Ectodermal cell (in vitro differentiated cells): ENCODE results near the gene SLC16A3.

Experiments used
- H3K27ac ChIP-seq: 2 replicates; pipeline ENCODE4 v1.7.0; 2013; ENCODE audit warnings: mild to moderate bottlenecking, low read depth, low read length; ENCODE audit not compliant: insufficient read depth, poor library complexity, severe bottlenecking
- H3K27me3 ChIP-seq: 2 replicates; pipeline ENCODE4 v1.7.0; 2013; ENCODE audit warnings: mild to moderate bottlenecking, low read length; ENCODE audit not compliant: insufficient read depth, control insufficient read depth, poor library complexity, severe bottlenecking
- H3K36me3 ChIP-seq: one replicate; pipeline ENCODE4 v1.7.0; 2013; ENCODE audit warnings: low read length; ENCODE audit not compliant: control insufficient read depth, insufficient read depth
- H3K4me1 ChIP-seq: one replicate; pipeline ENCODE4 v1.7.0; 2013; ENCODE audit warnings: low read length; ENCODE audit not compliant: control insufficient read depth, insufficient read depth
- H3K4me3 ChIP-seq: 2 replicates; pipeline ENCODE4 v1.7.0; 2013; ENCODE audit warnings: low read depth, low read length, control low read depth; ENCODE audit not compliant: insufficient read depth
- H3K9me3 ChIP-seq: 2 replicates; pipeline ENCODE4 v1.7.0; 2013; ENCODE audit warnings: mild to moderate bottlenecking, low read length, moderate library complexity; ENCODE audit not compliant: control insufficient read depth
- WGBS, 2 experiments: methylation state at CpG; one replicate each; pipeline ENCODE4 v1.1.7; 2013; ENCODE audit warnings: missing lambda C conversion rate in 2 of 2; 5-methylcytosine and 5-hydroxymethylcytosine counted together

The SLC16A3 gene

DNA sequence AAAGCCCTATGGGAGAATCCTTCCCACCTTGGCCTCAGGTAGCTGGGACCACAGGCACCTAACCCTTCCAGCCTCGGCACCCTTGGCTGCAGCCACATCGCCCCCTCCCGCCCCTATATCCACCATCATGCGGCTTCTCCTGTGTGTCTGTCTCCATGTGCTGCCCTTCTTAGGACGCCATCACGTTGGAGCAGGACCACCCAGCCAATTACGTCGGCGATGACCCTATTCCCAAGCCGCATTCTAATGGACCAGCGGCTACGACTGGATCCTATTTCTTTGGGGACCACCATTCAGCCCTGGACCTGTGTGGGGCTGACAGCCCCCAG is 12.9 kb upstream of the SLC16A3 start:
- H3K4me3 ChIP-seq: no peak overlapping the region
- H3K36me3 ChIP-seq: no peaks in the 10 kb centered on the region
- no peaks in the 10 kb centered on the region for H3K9me3 ChIP-seq
- H3K27me3 ChIP-seq: peaks cover 14% of the 10 kb centered on the region
- no peak overlapping the region for H3K27ac ChIP-seq
- WGBS, 2 experiments: 91 to 93% methylated on average over 12 of the region's 12 CpGs
- H3K4me1 ChIP-seq: no peaks in the 10 kb centered on the region

DNA sequence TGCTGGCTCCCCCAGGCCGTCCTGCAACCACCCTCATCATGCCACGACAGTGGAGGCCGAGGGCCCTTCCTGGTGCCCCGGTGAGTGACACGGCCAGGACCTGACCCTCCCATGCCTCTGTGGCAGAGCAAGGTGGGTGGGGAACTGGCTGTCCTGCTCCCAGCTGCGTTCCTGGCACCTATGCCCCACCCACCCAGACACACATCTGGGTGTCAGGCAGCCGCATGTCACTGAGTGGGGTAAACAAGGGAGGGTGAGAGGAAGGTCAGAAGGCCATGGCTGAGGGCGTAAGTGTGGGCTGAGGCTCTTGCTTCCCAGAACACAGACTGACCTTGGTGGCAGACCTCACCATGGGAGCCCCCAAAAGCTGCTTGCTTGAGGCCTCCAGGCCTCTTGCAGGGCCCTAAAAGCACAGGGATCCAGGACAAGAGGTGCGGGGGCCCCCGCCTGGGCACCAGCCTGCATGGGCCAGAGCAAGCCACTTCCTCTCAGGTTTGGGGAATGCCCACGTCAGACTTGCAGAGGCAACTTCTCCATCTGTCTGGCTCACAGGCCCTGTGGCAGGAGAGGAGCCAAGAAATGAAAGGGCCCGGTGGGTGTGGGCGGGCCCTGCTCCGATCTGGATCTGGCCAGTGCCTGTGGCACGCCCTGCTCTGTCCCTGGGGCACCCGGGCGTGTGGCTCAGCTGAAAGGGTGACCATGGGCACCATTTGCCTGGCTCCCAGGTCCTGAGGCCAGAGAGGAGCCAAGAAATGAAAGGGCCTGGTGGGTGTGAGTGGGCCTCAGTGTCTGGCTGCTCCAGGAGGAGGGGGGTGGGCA is 12.3 kb upstream of the SLC16A3 start:
- no peak overlapping the region for H3K27ac ChIP-seq
- 91% methylated on average over 17 of the region's 17 CpGs for whole genome bisulfite sequencing, 2 experiments
- no peaks in the 10 kb centered on the region for H3K36me3 ChIP-seq

DNA sequence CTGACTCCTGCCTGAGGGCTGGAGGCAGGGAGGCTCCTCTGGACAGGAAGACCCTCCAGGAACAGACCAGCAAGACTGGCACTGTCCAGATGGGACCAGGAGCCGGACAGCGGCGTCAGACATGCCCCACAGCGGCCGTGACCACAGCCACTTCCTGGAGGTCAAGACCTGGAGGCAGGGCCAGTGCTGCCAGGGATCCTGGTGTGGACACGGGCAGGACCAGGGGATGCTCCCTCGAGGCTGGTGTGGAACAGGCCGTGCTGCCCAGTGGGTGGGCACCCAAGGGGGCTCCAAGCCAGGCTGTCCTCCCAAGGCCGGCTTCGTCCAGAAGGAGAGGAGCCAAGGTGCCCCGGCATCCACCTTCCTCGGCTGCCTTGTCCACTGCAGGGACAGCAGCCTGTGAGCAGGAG is 11.7 kb upstream of the SLC16A3 start:
- H3K9me3 ChIP-seq: no peaks in the 10 kb centered on the region
- H3K27ac ChIP-seq: no peak overlapping the region
- no peak overlapping the region for H3K4me3 ChIP-seq
- WGBS, 2 experiments: 85% methylated on average over 12 of the region's 12 CpGs
- H3K36me3 ChIP-seq: no peaks in the 10 kb centered on the region
- peaks cover 14% of the 10 kb centered on the region for H3K27me3 ChIP-seq
- H3K4me1 ChIP-seq: no peaks in the 10 kb centered on the region

More for the DNA sequence above, 12.3 kb upstream of the SLC16A3 start:
- no peak overlapping the region for H3K4me3 ChIP-seq
- H3K4me1 ChIP-seq: no peaks in the 10 kb centered on the region
- no peaks in the 10 kb centered on the region for H3K9me3 ChIP-seq
- H3K27me3 ChIP-seq: peaks cover 14% of the 10 kb centered on the region

DNA sequence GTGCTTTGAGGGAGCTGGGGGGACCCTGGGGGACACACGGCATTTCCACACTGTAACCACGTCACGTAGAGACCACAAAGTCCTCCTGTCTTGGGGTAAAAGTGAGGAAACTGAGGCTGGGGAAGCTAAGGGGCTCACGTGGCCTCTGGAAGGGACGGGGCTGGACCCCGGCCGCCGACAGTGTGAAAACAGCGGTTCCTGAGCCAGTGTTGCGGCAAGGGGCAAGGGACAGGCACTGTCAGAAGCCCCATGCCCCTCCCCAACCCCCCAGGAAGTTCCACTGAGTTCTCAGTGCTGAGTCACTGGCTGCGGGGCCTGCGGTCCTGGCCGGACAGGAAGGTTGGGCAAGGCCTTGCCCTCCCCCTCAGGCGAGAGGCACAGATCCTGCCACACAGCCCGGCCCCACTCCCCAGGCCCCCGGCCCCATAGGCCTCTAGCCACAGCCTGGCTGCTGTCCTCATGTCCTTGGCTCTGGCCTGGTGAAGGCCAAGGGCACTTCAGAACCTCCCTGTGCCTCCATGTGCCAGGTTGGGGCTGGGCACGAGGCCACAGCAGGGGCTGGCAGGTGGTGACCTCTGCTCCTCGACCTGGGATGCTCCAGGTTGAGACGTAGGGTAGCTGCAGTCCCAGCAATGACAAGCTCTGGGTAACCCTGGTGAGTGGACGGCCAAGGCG is 11.2 kb upstream of the SLC16A3 start:
- WGBS, 2 experiments: 78 to 79% methylated on average over 21 of the region's 21 CpGs
- H3K9me3 ChIP-seq: no peaks in the 10 kb centered on the region
- H3K27ac ChIP-seq: no peak overlapping the region
- H3K4me1 ChIP-seq: no peaks in the 10 kb centered on the region
- peaks cover 14% of the 10 kb centered on the region for H3K27me3 ChIP-seq
- no peaks in the 10 kb centered on the region for H3K36me3 ChIP-seq
- H3K4me3 ChIP-seq: no peak overlapping the region

DNA sequence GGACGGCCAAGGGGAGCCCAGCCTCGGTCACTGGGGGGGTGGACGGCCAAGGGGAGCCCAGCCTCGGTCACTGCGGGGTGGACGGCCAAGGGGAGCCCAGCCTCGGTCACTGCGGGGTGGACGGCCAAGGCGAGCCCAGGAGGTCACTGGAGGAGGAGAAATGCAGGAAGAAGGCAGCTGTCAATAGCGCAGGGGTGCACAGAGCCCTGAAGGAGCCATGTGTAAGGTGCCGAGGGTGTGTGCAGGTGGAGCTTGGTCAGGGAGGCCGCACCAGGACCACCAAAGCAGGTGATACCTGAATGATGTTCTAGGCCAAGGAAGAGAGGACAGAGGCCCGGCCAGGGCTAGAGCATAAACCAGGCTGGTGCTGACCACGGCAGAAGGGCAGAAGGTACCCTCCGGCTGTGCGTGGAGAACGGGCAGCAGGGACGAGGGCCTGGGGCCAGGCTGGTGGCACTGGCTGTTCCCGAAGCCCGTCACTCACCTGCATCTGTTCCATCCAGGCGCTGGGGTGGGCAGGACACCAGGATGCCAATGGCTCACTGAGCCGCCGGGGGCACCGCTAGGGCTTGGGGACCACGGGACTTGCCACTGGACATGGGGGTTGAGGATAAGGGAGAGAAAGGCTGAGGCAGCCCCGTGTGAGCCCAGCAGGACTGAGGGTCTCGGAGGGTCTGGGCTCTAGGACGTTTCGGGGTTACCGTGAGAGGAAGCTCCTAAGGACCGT is 10.3 kb upstream of the SLC16A3 start:
- no peaks in the 10 kb centered on the region for H3K36me3 ChIP-seq
- peaks cover 9% of the 10 kb centered on the region for H3K27me3 ChIP-seq
- H3K27ac ChIP-seq: no peak overlapping the region
- no peaks in the 10 kb centered on the region for H3K4me1 ChIP-seq
- no peaks in the 10 kb centered on the region for H3K9me3 ChIP-seq
- H3K4me3 ChIP-seq: no peak overlapping the region
- 90% methylated on average over 32 of the region's 32 CpGs for WGBS, 2 experiments

DNA sequence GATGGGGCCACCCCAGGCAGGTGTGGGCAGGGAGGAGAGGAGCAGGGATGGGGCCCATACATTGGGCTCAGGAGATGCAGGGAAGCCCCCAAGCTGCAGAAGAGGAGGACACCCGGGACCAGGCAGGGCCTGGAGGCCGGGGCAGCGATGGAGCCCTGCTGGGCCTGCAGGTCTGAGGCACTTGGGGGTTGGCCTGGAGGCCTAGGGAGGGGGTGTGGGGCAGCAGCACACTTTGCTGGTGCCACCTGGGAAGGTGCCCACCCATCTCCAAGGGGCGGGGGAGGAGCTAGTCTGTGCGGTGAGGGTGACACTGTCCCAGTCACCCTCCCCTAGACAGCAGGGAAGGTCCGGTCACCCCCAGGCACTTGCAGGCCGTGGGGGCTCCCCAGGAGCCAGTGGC is 9.8 kb upstream of the SLC16A3 start:
- Histone ChIP-seq H3K9me3 (no peaks in the 10 kb centered on the region), H3K36me3 (no peaks in the 10 kb centered on the region), H3K4me1 (no peaks in the 10 kb centered on the region), H3K27ac (no peak overlapping the region), H3K4me3 (no peak overlapping the region), H3K27me3 (peaks cover 3% of the 10 kb centered on the region)
- 87 to 89% methylated on average over 7 of the region's 7 CpGs for WGBS, 2 experiments

DNA sequence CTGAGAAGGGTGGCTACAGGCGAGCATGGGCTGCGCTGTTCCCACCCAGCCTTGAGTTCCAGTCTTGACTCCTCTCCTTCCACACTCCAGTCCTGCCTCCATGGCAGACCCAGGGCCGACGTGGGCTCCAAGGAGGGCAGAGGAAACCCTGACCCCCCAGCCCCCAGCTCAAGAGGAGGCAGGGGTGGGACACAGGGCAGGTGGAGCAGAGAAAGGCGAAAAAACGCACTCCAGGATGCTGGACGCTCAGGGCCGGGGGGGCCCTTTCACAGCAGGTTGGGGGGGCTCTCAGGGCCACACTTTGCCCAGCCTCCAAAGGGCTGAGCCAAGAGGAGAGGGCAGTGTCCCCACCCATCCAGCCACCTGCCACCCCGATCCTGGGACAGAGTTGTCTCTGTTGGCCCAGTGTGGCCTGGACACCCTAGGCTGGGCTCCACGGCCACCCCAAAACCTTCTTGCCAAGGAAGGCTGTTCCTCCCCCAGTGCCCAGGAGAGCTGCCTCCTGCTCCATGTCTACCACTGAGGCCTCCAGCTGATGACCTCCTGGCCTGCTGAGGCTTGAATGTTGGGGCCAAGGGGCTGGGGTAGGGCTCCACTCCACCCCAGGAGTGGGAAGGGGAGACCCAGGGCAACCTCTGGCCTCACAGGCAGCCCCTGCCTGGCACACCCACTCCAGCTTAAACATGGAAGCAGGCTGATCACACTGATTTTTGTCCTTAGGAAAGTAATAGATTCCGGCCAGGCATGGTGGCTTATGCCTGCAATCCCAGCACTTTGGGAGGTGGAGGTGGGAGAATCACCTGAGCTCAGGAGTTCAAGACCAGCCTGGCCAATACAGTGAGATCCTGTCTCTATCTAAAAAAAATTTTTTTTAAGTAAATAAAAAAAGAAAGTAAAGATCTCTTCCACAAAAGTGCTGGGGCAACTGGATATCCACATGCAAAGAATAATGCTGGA is 8.8 kb upstream of the SLC16A3 start:
- 93 to 94% methylated on average over 11 of the region's 11 CpGs for WGBS, 2 experiments
- H3K4me3 ChIP-seq: no peak overlapping the region
- H3K36me3 ChIP-seq: no peaks in the 10 kb centered on the region
- no peaks in the 10 kb centered on the region for H3K4me1 ChIP-seq
- no peaks in the 10 kb centered on the region for H3K27me3 ChIP-seq
- no peaks in the 10 kb centered on the region for H3K9me3 ChIP-seq
- no peak overlapping the region for H3K27ac ChIP-seq

DNA sequence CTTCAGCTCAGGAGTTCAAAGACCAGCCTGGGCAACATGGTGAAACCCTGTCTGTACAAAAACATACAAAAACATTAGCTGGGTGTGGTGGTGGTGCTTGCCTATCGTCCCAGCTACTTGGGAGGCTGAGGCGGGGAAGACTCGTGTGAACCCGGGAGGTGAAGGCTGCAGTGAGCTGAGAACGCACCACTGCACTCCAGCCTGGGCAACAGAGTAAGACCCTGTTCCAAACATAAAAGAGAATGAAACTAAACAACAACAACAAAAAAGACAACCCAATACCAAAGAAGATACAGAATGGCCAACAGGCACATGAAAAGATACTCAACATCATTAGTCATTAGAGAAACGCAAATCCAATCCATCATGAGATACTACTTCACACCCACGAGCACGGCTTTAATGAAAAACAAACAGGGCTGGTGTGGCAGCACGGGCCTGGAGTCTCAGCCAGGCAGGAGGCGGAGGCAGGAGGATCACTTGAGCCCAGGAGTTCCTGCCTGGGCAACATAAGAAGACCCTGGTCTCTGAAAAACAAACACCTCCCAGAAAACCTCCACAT is 7.4 kb upstream of the SLC16A3 start:
- no peaks in the 10 kb centered on the region for H3K36me3 ChIP-seq
- H3K27ac ChIP-seq: no peak overlapping the region
- no peak overlapping the region for H3K4me3 ChIP-seq
- 82 to 83% methylated on average over 10 of the region's 10 CpGs for WGBS, 2 experiments
- H3K9me3 ChIP-seq: no peaks in the 10 kb centered on the region
- H3K27me3 ChIP-seq: peaks cover under 1% of the 10 kb centered on the region
- H3K4me1 ChIP-seq: peaks cover 6% of the 10 kb centered on the region

DNA sequence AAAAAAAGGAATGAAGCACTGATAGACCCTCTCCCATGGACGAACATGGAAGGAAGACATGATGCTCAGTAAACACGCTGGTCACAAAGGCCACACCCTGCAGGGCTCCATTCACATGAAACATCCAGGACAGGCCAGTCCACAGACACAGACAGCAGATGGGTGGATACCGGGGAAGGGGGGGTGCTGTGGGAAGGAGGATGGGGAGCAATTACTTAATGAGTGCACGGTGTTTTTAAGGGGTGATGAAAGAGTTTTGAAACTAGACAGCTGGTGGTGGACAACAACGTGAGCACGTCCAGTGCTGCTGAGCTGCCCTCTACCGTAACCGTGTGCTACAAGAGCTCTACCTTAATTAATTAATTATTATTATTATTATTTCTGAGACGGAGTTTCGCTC is 6.0 kb upstream of the SLC16A3 start:
- WGBS, 2 experiments: 87 to 91% methylated on average over 8 of the region's 10 CpGs
- H3K27ac ChIP-seq: no peak overlapping the region

More for the DNA sequence above, 6.0 kb upstream of the SLC16A3 start:
- no peaks in the 10 kb centered on the region for H3K36me3 ChIP-seq
- no peaks in the 10 kb centered on the region for H3K9me3 ChIP-seq
- H3K4me1 ChIP-seq: peaks cover 6% of the 10 kb centered on the region
- no peak overlapping the region for H3K4me3 ChIP-seq
- H3K27me3 ChIP-seq: peaks cover 14% of the 10 kb centered on the region
